ENCODE data around the gene GABRG3.

DNA sequence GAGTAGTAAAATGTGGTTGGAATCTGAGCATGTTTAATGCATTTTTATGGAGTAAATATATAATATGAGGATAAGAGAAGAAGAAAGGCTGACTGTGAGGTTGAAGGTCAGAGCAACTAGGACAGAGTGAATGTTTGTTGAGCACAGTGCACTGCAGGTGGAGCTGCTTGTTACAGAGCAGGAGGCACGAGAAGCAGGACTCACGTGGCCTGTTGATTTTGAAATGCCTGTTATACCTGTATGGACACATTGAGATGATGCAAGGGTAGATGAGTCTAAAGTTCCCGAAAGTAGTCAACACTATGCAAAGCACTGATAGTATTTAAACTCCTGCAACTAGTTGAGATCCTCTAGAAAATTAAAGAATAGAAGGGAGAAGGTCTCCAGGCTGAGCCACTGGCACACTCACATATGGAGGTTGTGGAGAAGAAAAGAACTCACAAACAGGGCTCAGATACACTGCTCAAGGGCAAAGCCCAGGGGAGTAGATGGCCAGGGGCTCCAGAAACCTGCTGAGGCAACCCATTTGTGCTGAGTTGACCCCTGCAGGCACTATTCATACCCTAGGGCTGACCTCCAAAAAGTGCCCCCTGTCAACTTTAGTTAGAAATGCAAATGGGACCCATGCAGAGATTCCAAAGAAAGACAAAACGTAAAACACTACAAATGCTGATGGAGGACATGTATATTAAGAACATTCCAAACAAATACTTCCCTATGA lies 541.5 kb downstream of the GABRG3 start:
- TF ChIP-seq, protein P1, sequence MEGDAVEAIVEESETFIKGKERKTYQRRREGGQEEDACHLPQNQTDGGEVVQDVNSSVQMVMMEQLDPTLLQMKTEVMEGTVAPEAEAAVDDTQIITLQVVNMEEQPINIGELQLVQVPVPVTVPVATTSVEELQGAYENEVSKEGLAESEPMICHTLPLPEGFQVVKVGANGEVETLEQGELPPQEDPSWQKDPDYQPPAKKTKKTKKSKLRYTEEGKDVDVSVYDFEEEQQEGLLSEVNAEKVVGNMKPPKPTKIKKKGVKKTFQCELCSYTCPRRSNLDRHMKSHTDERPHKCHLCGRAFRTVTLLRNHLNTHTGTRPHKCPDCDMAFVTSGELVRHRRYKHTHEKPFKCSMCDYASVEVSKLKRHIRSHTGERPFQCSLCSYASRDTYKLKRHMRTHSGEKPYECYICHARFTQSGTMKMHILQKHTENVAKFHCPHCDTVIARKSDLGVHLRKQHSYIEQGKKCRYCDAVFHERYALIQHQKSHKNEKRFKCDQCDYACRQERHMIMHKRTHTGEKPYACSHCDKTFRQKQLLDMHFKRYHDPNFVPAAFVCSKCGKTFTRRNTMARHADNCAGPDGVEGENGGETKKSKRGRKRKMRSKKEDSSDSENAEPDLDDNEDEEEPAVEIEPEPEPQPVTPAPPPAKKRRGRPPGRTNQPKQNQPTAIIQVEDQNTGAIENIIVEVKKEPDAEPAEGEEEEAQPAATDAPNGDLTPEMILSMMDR (IDR thresholded peaks at IDR 0.05; ENCODE audit: poor library complexity): no peak
- TF ChIP-seq EZH2 (IDR thresholded peaks at IDR 0.05; ENCODE audit: borderline replicate concordance): no peak
